HG03135 (cell line): ENCODE results near the gene PSD4.

Source experiments
- ATAC-seq: cut with Tn5 transposase; IDR thresholded peaks from one replicate; pipeline ENCODE4 v1.9.1; 2021; ENCODE audit warnings: mild to moderate bottlenecking, moderate library complexity; ENCODE audit not compliant: unreplicated experiment

The PSD4 gene

DNA sequence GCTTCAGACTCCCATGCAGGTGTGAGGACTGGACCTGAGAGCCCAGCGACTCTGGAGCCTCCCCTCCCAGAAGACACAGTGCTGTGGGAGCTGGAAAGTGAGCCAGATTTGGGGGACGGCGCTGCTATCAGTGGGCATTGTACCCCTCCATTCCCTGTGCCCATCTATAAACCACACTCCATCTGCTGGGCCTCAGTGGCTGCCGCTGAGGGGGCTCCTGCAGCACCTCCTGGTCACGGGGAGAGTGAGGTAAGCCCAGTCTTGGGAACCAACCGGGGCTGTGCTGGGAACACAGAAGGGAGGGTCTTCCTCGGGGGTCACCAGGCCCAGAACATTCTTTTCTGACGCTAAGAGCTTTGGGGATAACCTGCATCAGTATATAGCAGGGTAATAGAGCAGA lies 9.5 kb downstream of the PSD4 start:
- ATAC-seq: no peak

DNA sequence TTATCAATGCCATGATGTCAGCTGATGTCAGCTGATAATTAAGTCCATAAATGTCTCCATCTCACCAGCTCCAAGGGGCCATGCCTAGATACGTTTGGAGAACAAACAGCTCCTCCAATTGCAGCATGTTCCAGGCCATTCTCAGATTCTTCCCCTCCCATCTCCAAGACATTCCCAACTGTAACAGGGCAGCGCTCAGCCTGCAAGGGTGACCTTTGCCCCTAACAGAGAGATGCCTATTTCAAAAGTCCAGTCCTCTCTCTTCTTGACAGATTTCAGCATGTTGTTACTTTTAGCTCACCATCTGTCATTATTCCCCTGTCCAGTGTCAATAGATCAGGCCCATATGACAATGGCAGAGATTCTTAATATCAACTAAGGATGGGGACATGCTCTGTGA lies 9.9 kb downstream of the PSD4 start:
- no peak for ATAC-seq

DNA sequence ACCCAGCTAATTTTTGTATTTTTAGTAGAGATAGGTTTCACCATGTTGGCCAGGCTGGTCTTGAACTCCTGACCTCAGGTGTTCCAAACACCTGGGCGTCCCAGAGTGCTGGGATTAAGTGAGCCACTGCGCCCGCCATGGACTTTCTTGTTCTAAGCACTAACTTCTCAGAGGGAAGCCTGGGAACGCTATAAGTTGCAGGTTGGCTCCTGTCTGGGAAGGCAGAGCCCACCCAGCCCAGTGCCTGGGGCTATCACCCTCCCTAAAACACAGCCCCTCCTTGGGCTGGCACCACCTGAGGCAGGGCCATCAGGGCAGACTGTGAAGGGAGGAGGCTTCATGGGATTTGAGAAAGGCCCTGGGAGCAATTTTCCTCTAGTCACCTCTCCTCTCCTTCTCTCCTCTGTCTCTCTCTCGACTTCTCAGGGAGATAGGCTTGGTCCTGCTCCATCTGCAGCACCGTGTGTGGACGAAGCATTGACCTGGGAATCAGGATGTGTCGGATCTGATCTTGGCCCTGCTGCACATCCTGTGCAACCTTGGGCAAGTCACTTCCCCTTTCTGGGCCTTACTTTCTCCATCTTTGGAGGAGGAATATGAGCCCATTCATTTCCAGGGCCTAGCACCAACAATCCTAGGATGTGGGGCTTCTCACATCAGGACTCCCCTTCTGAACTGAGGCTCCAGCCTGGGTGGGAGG lies 10.9 kb downstream of the PSD4 start:
- ATAC-seq: no peak

- ATAC-seq: no peak
Measured at GRCh38 chr2:113185664-113186432, 12.1 kb downstream of the PSD4 start.

GRCh38 chr2:113186433-113186796 lies 12.6 kb downstream of the PSD4 start:
- no peak for ATAC-seq

DNA sequence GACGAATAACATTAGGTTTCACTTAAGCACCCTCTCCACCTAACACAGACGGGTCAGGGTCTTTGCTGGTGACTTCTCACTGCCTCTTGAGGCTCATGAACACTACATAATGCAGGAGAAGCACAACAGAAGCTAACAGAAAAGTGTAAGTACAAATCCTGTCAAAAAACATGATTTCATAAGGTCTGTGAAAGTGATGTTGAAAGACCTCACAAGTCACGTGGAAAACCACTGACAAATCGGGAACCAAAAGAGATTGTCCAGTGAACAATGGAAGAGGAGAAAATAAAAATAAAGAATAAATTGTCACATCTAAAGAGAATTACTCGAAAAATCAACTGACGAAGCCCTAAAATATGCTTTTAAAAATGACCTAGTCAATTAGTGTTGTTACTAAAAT lies 14.0 kb downstream of the PSD4 start:
- ATAC-seq: no peak

DNA sequence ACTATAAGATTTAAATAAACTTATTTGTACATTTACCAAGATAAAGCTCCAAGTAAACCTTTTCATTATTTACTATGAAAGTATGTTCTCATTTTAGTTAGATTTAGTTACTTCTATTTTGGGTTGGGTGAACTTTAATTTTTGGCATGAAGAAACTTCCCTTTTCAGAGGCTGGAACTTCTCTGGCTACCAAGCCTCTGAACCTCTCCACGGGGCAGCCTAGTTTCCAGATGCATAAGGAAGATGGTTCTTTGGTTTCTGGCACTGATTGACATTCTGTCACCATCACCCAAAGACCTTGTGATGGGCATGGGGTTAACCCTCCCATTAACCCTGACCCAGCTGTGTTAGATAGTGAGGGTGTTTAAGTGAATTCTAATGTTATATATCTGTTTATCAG lies 17.1 kb downstream of the PSD4 start:
- ATAC-seq: no peak

- no peak for ATAC-seq
Measured at GRCh38 chr2:113192459-113193100, 18.8 kb downstream of the PSD4 start.

GRCh38 chr2:113195923-113196501 lies 22.2 kb downstream of the PSD4 start:
- no peak for ATAC-seq

DNA sequence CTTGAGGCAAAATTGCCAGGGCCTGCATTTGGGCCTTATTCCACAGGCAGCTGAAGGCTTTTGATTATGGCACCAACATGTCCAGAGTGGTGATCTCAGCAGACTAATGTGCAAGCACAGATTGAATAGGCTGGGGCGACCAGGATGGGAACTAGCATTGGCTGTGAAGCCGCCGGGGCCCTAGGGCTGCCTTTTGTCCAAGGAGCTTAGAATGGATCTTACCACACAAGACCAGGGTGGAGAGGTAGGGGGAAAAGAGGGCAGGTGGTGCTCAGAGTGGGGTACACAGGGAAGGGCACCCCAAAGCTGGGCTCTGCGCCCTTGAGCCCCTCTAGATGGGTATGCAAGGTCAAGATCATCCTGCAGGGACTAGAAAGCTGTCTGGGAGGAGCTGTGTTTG lies 23.1 kb downstream of the PSD4 start:
- ATAC-seq: no peak

DNA sequence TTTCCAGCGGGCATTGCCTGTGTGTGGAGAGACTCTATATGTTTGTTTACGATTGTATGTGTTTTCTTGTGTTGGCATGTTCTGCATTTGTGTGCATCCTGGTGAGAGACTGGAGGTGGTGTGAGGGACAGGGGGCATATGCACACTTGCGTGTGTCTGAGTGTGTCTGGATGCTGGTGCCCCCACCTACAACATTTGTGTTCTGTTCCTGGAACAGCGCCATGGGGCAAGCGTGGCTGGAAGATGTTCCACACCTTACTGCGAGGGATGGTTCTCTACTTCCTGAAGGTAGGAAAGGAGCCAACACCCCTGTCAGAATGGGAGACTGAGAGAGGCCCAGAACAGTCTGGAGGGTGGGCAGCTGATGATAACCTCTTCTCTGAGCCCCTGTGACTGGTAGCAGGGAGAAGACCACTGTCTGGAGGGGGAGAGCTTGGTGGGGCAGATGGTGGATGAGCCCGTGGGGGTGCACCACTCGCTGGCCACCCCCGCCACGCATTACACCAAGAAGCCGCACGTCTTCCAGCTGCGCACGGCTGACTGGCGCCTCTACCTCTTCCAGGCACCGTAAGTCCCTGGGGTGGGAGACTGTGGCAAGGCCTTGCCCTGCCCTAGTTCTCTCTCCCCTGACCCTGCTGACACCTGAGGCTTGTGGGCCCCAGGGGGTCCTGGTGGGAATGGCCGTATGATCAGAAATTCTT lies 23.7 kb downstream of the PSD4 start:
- ATAC-seq: no peak

- peak; percentile 25 for ATAC-seq
Measured at GRCh38 chr2:113198048-113198789, 24.4 kb downstream of the PSD4 start.

DNA sequence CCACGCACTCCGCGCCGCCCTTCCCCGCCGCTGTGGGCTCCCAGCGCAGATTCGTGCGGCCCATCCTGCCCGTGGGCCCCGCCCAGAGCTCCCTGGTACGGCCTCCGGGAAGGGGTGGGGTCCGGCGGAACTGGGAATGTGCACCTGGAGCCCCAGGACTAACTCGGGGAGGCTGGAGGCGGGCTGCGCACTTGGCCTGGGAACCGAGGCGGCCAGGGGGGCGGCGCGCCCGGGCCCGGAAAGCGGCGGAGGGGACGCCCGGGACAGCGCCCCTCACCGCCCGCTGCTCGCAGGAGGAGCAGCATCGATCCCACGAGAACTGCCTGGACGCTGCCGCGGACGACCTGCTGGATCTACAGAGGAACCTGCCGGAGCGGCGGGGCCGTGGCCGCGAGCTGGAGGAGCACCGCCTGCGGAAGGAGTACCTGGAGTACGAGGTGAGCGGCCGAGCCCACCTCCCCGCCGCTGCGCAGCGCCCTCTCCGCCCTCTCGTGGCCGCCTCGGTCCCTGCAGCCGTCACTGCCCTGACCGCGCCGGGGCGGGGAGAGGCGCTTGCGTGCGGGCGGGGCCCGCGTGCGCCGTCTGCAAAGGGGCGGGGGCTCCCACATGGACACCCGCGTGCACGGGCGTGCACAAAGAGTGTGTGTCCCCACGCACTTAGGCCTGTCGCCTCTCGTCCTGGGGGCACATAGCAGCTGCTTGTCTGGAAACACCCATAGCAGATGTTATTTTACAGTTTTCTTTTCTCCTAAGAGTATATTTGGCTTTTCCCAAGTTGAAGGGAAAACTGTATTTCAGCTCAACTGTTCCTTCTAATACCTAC lies 25.2 kb downstream of the PSD4 start:
- ATAC-seq: peak; percentile 60

- ATAC-seq: no peak
Measured at GRCh38 chr2:113200236-113200635, 26.5 kb downstream of the PSD4 start.

- no peak for ATAC-seq
Measured at GRCh38 chr2:113200736-113201490, 27.1 kb downstream of the PSD4 start.

DNA sequence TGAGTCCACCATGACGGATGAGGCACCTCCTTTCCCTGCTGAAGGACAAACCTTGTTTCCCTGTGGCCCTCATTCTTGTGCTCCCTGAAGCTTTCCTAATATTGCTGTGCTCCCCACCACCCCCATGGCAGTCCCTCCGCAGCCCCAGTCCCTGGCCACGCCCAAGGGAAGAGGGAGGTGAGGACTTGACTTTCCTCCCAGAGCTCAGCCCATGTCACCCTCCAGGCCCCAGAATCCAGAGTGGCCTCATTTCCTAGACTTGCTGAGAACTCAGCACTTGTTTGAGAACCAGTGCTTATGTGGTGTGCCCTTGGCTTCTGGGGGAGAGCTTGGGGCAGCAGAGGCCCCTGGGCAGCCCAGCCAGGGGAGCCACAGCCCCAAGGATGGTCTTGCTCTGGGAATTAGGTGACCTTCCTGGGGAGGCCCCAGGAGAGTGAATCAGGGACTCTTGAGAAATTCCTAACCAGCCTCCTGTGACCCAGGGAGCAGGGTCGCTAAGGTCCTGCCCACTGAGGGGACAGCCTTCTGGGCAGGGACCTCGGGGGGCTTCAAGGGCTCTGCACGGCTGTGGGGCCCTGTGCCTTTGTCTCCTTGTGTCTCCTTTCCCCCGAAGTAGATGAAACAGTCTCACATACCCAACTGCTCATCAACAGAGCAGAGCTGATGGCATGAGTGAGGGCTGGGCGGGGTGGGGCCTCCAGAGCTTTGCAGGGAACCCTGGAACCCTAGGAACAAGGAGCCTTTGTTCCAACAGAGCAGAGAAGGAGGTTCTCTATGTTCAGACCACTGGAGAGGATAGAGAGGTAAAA lies 27.9 kb downstream of the PSD4 start:
- no peak for ATAC-seq

DNA sequence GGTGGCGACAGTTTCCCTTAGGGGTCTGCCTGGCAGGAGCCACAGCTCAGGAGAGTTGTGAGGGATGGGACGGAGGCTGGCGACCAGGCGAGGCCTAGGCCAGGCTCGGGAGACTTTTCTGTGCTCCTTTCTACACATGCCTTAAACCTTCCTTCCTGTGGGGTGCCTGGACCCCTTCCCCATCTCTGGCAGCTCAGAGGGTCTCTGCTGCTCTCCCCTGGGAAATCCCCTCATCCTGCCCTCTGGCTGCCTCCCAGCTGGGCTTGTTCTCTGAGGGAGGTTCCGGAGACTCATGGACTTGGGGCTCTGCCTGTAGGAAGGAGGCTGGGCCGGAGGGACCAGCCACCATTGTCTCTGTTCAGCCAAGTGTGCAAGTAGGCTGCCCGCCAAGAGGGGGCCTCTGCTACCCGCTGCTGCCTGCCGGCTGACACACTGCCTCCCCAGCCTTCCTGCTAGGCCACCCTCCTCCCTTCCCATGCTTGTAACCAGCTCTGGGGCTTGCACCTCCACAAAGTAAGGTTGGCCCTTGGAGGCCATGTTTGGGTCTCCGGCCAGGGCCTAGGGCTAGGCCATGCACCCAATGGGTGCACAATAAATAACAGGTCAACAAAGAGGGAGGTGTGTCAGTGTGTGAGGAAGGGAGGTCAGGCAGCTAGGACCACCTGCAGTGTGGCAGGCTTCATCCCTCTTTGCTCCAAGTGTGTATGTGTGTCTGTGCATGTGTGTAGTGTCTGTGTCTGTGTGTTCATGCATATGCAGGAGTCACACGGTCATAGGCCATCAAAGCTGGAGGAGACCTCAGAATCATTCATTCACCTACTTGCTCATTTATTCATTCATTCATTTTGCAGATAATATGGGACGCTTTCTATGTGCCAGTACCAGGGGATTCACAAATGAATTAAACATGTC lies 28.8 kb downstream of the PSD4 start:
- no peak for ATAC-seq
